Endothelial cell of umbilical vein (primary cell): ENCODE results near the gene USP31.

Experiments used
- CTCF ChIP-seq, 2 donors: IDR thresholded peaks; 1 replicate in 1 of 2; 2 replicates in 1 of 2; pipeline ENCODE4 v1.5.1; 2011; ENCODE audit warnings: low read length in 2 of 2, mild to moderate bottlenecking in 2 of 2, moderate library complexity in 2 of 2, control low read depth in 1 of 2, inconsistent platforms in 1 of 2, low read depth in 1 of 2; ENCODE audit not compliant: insufficient read depth in 1 of 2; ENCODE audit errors: extremely low read depth in 1 of 2
- EZH2 ChIP-seq: IDR thresholded peaks from 2 replicates; pipeline ENCODE4 v1.6.1; 2012; ENCODE audit warnings: borderline replicate concordance, low read depth, mild to moderate bottlenecking, moderate library complexity, low read length, inconsistent platforms; ENCODE audit not compliant: severe bottlenecking
- JUN ChIP-seq: IDR thresholded peaks from 2 replicates; pipeline ENCODE4 v1.6.1; 2011; ENCODE audit warnings: borderline replicate concordance, low read depth; ENCODE audit not compliant: insufficient read length, insufficient read depth
- MYC ChIP-seq: IDR thresholded peaks from one replicate; pipeline ENCODE4 v1.6.1; 2011; ENCODE audit warnings: mild to moderate bottlenecking, low read depth, low read length
- POLR2A ChIP-seq: IDR thresholded peaks from 2 replicates; pipeline ENCODE4 v1.6.1; 2012; ENCODE audit warnings: low read depth, mild to moderate bottlenecking, control low read depth, low read length

GRCh38 chr16:23163921-23164320 lies 14.7 kb upstream of the USP31 start:
- TF ChIP-seq CTCF (IDR thresholded peaks at IDR 0.05; ENCODE audit: extremely low read depth in 1 of 2, insufficient read depth in 1 of 2, low read depth in 1 of 2, low read length in 2 of 2) (no peak), POLR2A (no peak), EZH2 (no peak), JUN (no peak), MYC (no peak)
